HepG2 (cell line): ENCODE data around the gene NFE2L1. TPM values are rescaled to one million over a fixed set of nuclear protein-coding genes. Genes with fewer than 3 reads are reported as not detected.

ENCODE experiments used
- ARID5B ChIP-seq: IDR thresholded peaks from 2 replicates; pipeline ENCODE4 v1.4.0; 2020; ENCODE audit warnings: mild to moderate bottlenecking, missing genetic modification reagents
- CREM ChIP-seq, 2 experiments: sonication (generic) in 1 of 2; formaldehyde crosslinking in 1 of 2; IDR thresholded peaks; 2 replicates each; pipeline versions ENCODE4 v1.4.0 to v1.6.1; 2016 to 2020; ENCODE audit warnings: antibody characterized with exemption in 1 of 2, mild to moderate bottlenecking in 1 of 2, missing genetic modification reagents in 1 of 2
- DDIT3 ChIP-seq: sonication (generic); formaldehyde crosslinking; IDR thresholded peaks from 2 replicates; pipeline ENCODE4 v1.4.0; 2020; ENCODE audit warnings: mild to moderate bottlenecking, missing genetic modification reagents
- KDM5B ChIP-seq: sonication (generic); formaldehyde crosslinking; IDR thresholded peaks from 2 replicates; pipeline ENCODE4 v1.4.0; 2020; ENCODE audit warnings: missing genetic modification reagents, mild to moderate bottlenecking, borderline replicate concordance
- MTA1 ChIP-seq: sonication (generic); formaldehyde crosslinking; IDR thresholded peaks from 2 replicates; pipeline ENCODE4 v1.4.0; 2020; ENCODE audit warnings: missing genetic modification reagents, mild to moderate bottlenecking, borderline replicate concordance
- PRDM4 ChIP-seq: sonication (generic); formaldehyde crosslinking; IDR thresholded peaks from 2 replicates; pipeline ENCODE4 v1.9.0; 2021; ENCODE audit warnings: missing genetic modification reagents, borderline replicate concordance
- SP5 ChIP-seq: IDR thresholded peaks from 2 replicates; pipeline ENCODE4 v1.6.1; 2016; ENCODE audit warnings: low read depth, borderline replicate concordance
- TAF1 ChIP-seq: sonication (generic); formaldehyde crosslinking; IDR thresholded peaks from 2 replicates; pipeline ENCODE4 v1.4.0; 2020; ENCODE audit warnings: missing genetic modification reagents
- TBL1XR1 ChIP-seq: fragments of 150-350 bp; IDR thresholded peaks from 2 replicates; pipeline ENCODE4 v1.6.1; 2014; ENCODE audit warnings: borderline replicate concordance, low read length; ENCODE audit not compliant: partially characterized antibody
- U2AF2 ChIP-seq: fragments of 200-400 bp; formaldehyde crosslinking; IDR thresholded peaks from 2 replicates; pipeline ENCODE4 v1.6.1; 2017; ENCODE audit warnings: low read depth, mild to moderate bottlenecking, low read length
- USF2 ChIP-seq, 2 experiments: sonication (generic) in 1 of 2; formaldehyde crosslinking in 1 of 2; IDR thresholded peaks; 2 replicates each; pipeline versions ENCODE4 v1.5.1 to v1.6.1; 2011 to 2020; ENCODE audit warnings: borderline replicate concordance in 1 of 2, low read depth in 1 of 2, low read length in 1 of 2, mild to moderate bottlenecking in 1 of 2, missing genetic modification reagents in 1 of 2, moderate library complexity in 1 of 2
- XRCC5 ChIP-seq: fragments of 200-400 bp; formaldehyde crosslinking; optimal IDR thresholded peaks from 2 replicates; pipeline ENCODE3; 2017; ENCODE audit warnings: mild to moderate bottlenecking, low read length
- ZFP36 ChIP-seq: fragments of 150-350 bp; IDR thresholded peaks from 2 replicates; pipeline ENCODE4 v1.6.1; 2018; ENCODE audit warnings: borderline replicate concordance, low read length, low read depth; ENCODE audit not compliant: partially characterized antibody
- ZFP62 ChIP-seq: sonication (generic); formaldehyde crosslinking; IDR thresholded peaks from 2 replicates; pipeline ENCODE4 v1.4.0; 2020; ENCODE audit warnings: missing genetic modification reagents
- ZNF124 ChIP-seq: sonication (generic); formaldehyde crosslinking; IDR thresholded peaks from 2 replicates; pipeline ENCODE4 v1.4.0; 2020; ENCODE audit warnings: missing genetic modification reagents
- ZZZ3 ChIP-seq: sonication (generic); formaldehyde crosslinking; IDR thresholded peaks from 2 replicates; pipeline ENCODE4 v1.4.0; 2020; ENCODE audit warnings: missing genetic modification reagents, mild to moderate bottlenecking, borderline replicate concordance
- polyA plus RNA-seq, 8 experiments: library from polyadenylated mRNA; depleted of rRNA in 3 of 8; stranded (reverse) in 7 of 8; unstranded in 1 of 8; fragments of >200 nt; fragmentation: Illumina TruSeq in 4 of 8; extraction: Trizol in 4 of 8; gene quantifications; 2 replicates each; pipeline versions ENCODE4 v1.2.1 to v1.2.3, GENCODE V29; 2011 to 2016; ENCODE audit warnings: low read depth in 4 of 8, missing spikeins in 1 of 8, mixed read lengths in 1 of 8; ENCODE audit not compliant: insufficient read depth in 1 of 8
- total RNA-seq, 5 experiments: library from RNA; depleted of rRNA; stranded (reverse); fragments of >200 nt; fragmentation: Illumina TruSeq; extraction: Trizol; gene quantifications; 2 replicates each; pipeline ENCODE4 v1.2.3, GENCODE V29; 2016; ENCODE audit warnings: low read depth in 1 of 5

Gene NFE2L1
- total and polyA plus RNA-seq, 2 of the 13 experiments (the other 11 are each of a cell fraction or from before 2014, with no cell fraction given): 67.0 to 234 TPM

- no peak for TF ChIP-seq PRDM4 (CRISPR knock-in tag)
- TF ChIP-seq TBL1XR1: no peak
- TF ChIP-seq ZFP36: no peak
- TF ChIP-seq U2AF2: no peak
- no peak for TF ChIP-seq ZZZ3 (CRISPR knock-in tag)
- 0 out of 2 replicates have a peak, but pooled peaks have one; percentile 16 for TF ChIP-seq SP5
- TF ChIP-seq XRCC5: peak; percentile 91
- TF ChIP-seq ZNF124 (CRISPR knock-in tag): peak; percentile 82; the same call in 1 of the 2 replicates
- TF ChIP-seq CREM (IDR thresholded peaks at IDR 0.05): no peak
- no peak for TF ChIP-seq CREM (CRISPR knock-in tag; IDR thresholded peaks at IDR 0.05)
- TF ChIP-seq ZFP62 (CRISPR knock-in tag): no peak
- no peak for TF ChIP-seq DDIT3 (CRISPR knock-in tag)
- peak; percentile 62; the same call in 1 of the 2 replicates for TF ChIP-seq MTA1 (CRISPR knock-in tag)
- TF ChIP-seq USF2 (IDR thresholded peaks at IDR 0.05; ENCODE audit: low read depth, low read length): no peak
- no peak for TF ChIP-seq USF2 (CRISPR knock-in tag; IDR thresholded peaks at IDR 0.05; ENCODE audit: borderline replicate concordance)
- TF ChIP-seq ARID5B (CRISPR knock-in tag): no peak; the same call in 1 of the 2 replicates
- no peak for TF ChIP-seq TAF1 (CRISPR knock-in tag)
- TF ChIP-seq KDM5B (CRISPR knock-in tag): peak; percentile 68; the same call in 1 of the 2 replicates
These were observed 21.4 kb upstream of the NFE2L1 start (continued) for GRCh38 chr17:48026502-48027321.
